IMR-90 (cell line): ENCODE results near the gene ECPAS. TPM values are rescaled to one million over a fixed set of nuclear protein-coding genes. Genes with fewer than 3 reads are reported as not detected.

Experiments used
- ATAC-seq: fragments of 200-7000 bp; cut with Tn5 transposase; 2 replicates; pipeline ENCODE4 v1.9.1; 2020; ENCODE audit warnings: low read depth, mild to moderate bottlenecking, moderate library complexity
- BruUV-seq: library from RNA; stranded (reverse); fragments of 400-500 nt; replicated peaks from 2 replicates; lab custom pipeline; 2021; lab: Mats Ljungman, UMichigan
- CTCF ChIA-PET: fragments of 300-600 bp; formaldehyde crosslinking; extraction: SDS; loops from one replicate; lab custom pipeline; 2021; ENCODE audit warnings: antibody characterized with exemption; lab: Yijun Ruan, JAX
- POLR2A ChIA-PET: fragments of 300-600 bp; sonication (Branson Sonifier 250); formaldehyde crosslinking; loops from one replicate; lab custom pipeline; 2022; ENCODE audit warnings: antibody characterized with exemption; ENCODE audit not compliant: unreplicated experiment; lab: Charles Lee
- DNase-seq: peaks from one replicate; pipeline ENCODE4 v3.0.0; 2013
- H2AFZ ChIP-seq: replicated peaks from 2 replicates; pipeline ENCODE3; 2013; ENCODE audit warnings: low read length, mild to moderate bottlenecking; ENCODE audit not compliant: poor library complexity
- H2AK5ac ChIP-seq: 2 replicates; pipeline ENCODE4 v1.6.1; 2013; ENCODE audit warnings: low read depth, low read length, inconsistent platforms
- H2AK9ac ChIP-seq: replicated peaks from 2 replicates; pipeline ENCODE3; 2013; ENCODE audit warnings: mild to moderate bottlenecking, low read depth, low read length, moderate library complexity; ENCODE audit not compliant: poor library complexity
- H2BK120ac ChIP-seq: 2 replicates; pipeline ENCODE4 v1.6.1; 2013; ENCODE audit warnings: low read depth, low read length, inconsistent platforms
- H2BK15ac ChIP-seq: 3 replicates; pipeline ENCODE4 v1.6.1; 2013; ENCODE audit warnings: low read depth, low read length, inconsistent platforms
- H2BK20ac ChIP-seq: 2 replicates; pipeline ENCODE4 v1.6.1; 2013; ENCODE audit warnings: low read depth, mild to moderate bottlenecking, inconsistent platforms, low read length, moderate library complexity
- H2BK5ac ChIP-seq: 2 replicates; pipeline ENCODE4 v1.6.1; 2013; ENCODE audit warnings: mild to moderate bottlenecking, low read depth, low read length, inconsistent platforms; ENCODE audit not compliant: poor library complexity, severe bottlenecking
- H3K14ac ChIP-seq: replicated peaks from 2 replicates; pipeline ENCODE4 v1.6.1; 2013; ENCODE audit warnings: low read depth, low read length, inconsistent platforms
- H3K18ac ChIP-seq: 2 replicates; pipeline ENCODE4 v1.6.1; 2013; ENCODE audit warnings: low read depth, low read length, control low read depth
- H3K23ac ChIP-seq: 2 replicates; pipeline ENCODE4 v1.6.1; 2013; ENCODE audit warnings: low read depth, low read length, inconsistent platforms
- H3K27ac ChIP-seq: 2 replicates; pipeline ENCODE4 v1.5.1; 2013; ENCODE audit warnings: mild to moderate bottlenecking, control low read depth, low read length; ENCODE audit not compliant: insufficient read depth
- H3K27me3 ChIP-seq: 2 replicates; pipeline ENCODE4 v1.6.1; 2013; ENCODE audit warnings: low read length; ENCODE audit not compliant: control insufficient read depth, insufficient read depth
- H3K36me3 ChIP-seq: 2 replicates; pipeline ENCODE4 v1.6.1; 2013; ENCODE audit warnings: low read length, mixed read lengths; ENCODE audit not compliant: control insufficient read depth, insufficient read depth
- H3K4ac ChIP-seq: 2 replicates; pipeline ENCODE4 v1.6.1; 2013; ENCODE audit warnings: low read depth, low read length, inconsistent platforms
- H3K4me1 ChIP-seq: 2 replicates; pipeline ENCODE4 v1.6.1; 2013; ENCODE audit warnings: low read length, mixed read lengths; ENCODE audit not compliant: control insufficient read depth, insufficient read depth
- H3K4me2 ChIP-seq: 2 replicates; pipeline ENCODE4 v1.6.1; 2013; ENCODE audit warnings: low read depth, mild to moderate bottlenecking, control low read depth, low read length, moderate library complexity
- H3K4me3 ChIP-seq: 2 replicates; pipeline ENCODE4 v1.5.1; 2013; ENCODE audit warnings: low read depth, mild to moderate bottlenecking, control low read depth, low read length, moderate library complexity; ENCODE audit not compliant: insufficient read depth
- H3K56ac ChIP-seq: 2 replicates; pipeline ENCODE4 v1.6.1; 2013; ENCODE audit warnings: low read length, inconsistent platforms; ENCODE audit not compliant: insufficient read depth; ENCODE audit errors: extremely low read depth
- H3K79me1 ChIP-seq, 2 experiments: 2 replicates each; pipeline ENCODE4 v1.6.1; 2013; ENCODE audit warnings: low read length in 2 of 2, inconsistent platforms in 1 of 2, low read depth in 1 of 2
- H3K9ac ChIP-seq: 2 replicates; pipeline ENCODE4 v1.6.1; 2013; ENCODE audit warnings: low read depth, low read length, control low read depth
- H3K9me1 ChIP-seq: 2 replicates; pipeline ENCODE4 v1.6.1; 2013; ENCODE audit warnings: low read length, inconsistent platforms; ENCODE audit not compliant: insufficient read depth
- H3K9me3 ChIP-seq: 2 replicates; pipeline ENCODE4 v1.6.1; 2013; ENCODE audit warnings: low read length; ENCODE audit not compliant: control insufficient read depth, insufficient read depth
- H4K20me1 ChIP-seq: 2 replicates; pipeline ENCODE4 v1.6.1; 2013; ENCODE audit warnings: low read length, inconsistent platforms; ENCODE audit not compliant: insufficient read depth
- H4K5ac ChIP-seq: 2 replicates; pipeline ENCODE4 v1.6.1; 2013; ENCODE audit warnings: mild to moderate bottlenecking, low read depth, low read length, control low read depth
- H4K8ac ChIP-seq, 2 experiments: 2 replicates each; pipeline ENCODE4 v1.6.1; 2013; ENCODE audit warnings: low read depth in 2 of 2, low read length in 2 of 2, control low read depth in 1 of 2, inconsistent platforms in 1 of 2
- H4K91ac ChIP-seq: 2 replicates; pipeline ENCODE4 v1.6.1; 2013; ENCODE audit warnings: low read depth, low read length, inconsistent platforms; ENCODE audit not compliant: insufficient read depth
- CEBPB ChIP-seq: IDR thresholded peaks from 2 replicates; pipeline ENCODE4 v1.6.1; 2012; ENCODE audit warnings: low read depth, low read length, improper control_type of control experiment
- WGBS, 2 experiments: methylation state at CpG; one replicate each; pipeline versions ENCODE4 v1.1.5 to v1.1.7; 2013; ENCODE audit warnings: missing lambda C conversion rate in 2 of 2; ENCODE audit not compliant: insufficient read length in 1 of 2; ENCODE audit errors: extremely low coverage in 2 of 2; 5-methylcytosine and 5-hydroxymethylcytosine counted together
- dilution Hi-C: fragments of 300-500 bp; cut with HindIII; formaldehyde crosslinking; loops from one replicate; pipeline ENCODE4 v1.14.3; 2018; ENCODE audit warnings: low sequenced_read_pairs; ENCODE audit not compliant: unreplicated experiment
- in situ Hi-C: fragments of 300-500 bp; cut with MboI; formaldehyde crosslinking; loops from 3 replicates; pipeline ENCODE4 v1.14.3; 2019; ENCODE audit warnings: low sequenced_read_pairs, inconsistent platforms, mixed read lengths
- intact Hi-C: fragments of 100-400 bp; cut with micrococcal nuclease; formaldehyde crosslinking; loops from 2 replicates; pipeline ENCODE4 v1.10.0; 2022
- polyA plus RNA-seq, 3 experiments: library from polyadenylated mRNA; depleted of rRNA; stranded (reverse); fragments of >200 nt; gene quantifications; 2 replicates each; pipeline ENCODE4 v1.2.3, GENCODE V29; 2012; ENCODE audit warnings: low replicate concordance in 1 of 3
- total RNA-seq: library from RNA; depleted of rRNA; stranded (reverse); fragments of >200 nt; gene quantifications from 2 replicates; pipeline ENCODE4 v1.2.3, GENCODE V29; 2012
- TF ChIP-seq, protein P1 (sequence below): fragments of 150-350 bp; IDR thresholded peaks from 2 replicates; pipeline ENCODE4 v1.6.1; 2017; ENCODE audit warnings: mild to moderate bottlenecking, antibody characterized with exemption, low read length, low read depth

Gene ECPAS
- total and polyA plus RNA-seq, 2 of the 4 experiments (the other 2 are of a cell fraction) = 20.1 to 54.8 TPM

DNA sequence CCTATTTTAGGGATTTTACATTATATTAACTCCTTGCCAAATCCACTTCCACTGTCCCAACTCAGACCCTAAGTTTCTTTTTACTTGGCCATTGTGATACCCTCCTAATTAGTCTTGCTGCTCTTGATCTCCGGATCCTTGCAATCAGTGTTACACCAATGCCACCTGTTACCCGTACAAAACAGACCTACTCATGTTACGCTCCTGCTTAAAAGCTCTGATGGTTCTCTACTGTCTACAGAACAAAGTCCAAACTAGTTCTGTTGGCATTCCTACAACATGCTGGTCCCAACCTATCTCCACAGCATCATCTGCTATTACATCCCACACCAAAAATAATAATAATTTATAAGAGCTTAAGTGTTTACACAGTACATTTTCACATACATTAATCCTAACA, 9.8 kb downstream of the ECPAS start:
- H3K79me1 ChIP-seq = peaks cover 24 to 81% of the 10 kb centered on the region in 2 experiments
- no peak overlapping the region for H2AK9ac ChIP-seq
- peaks cover 10% of the 10 kb centered on the region; the same call in 1 of the 2 replicates for H3K9me1 ChIP-seq
- POLR2A ChIA-PET = no interaction called here
- no peak overlapping the region for H2AK5ac ChIP-seq
- TF ChIP-seq, protein P1, sequence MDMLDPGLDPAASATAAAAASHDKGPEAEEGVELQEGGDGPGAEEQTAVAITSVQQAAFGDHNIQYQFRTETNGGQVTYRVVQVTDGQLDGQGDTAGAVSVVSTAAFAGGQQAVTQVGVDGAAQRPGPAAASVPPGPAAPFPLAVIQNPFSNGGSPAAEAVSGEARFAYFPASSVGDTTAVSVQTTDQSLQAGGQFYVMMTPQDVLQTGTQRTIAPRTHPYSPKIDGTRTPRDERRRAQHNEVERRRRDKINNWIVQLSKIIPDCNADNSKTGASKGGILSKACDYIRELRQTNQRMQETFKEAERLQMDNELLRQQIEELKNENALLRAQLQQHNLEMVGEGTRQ = no peak
- no peak for TF ChIP-seq CEBPB
- H3K36me3 ChIP-seq = no peaks in the 10 kb centered on the region
- H3K9ac ChIP-seq = no peak overlapping the region
- H2BK5ac ChIP-seq = no peak overlapping the region
- no peak overlapping the region for H3K14ac ChIP-seq
- no peak overlapping the region for H3K4me2 ChIP-seq
- dilution Hi-C loops = no loop called here
- H2BK20ac ChIP-seq = no peak overlapping the region
- no peak overlapping the region for H4K5ac ChIP-seq
- BruUV-seq = no TSS peak
- no peak overlapping the region for H3K4me3 ChIP-seq
- 86% methylated on average over 1 of the region's 3 CpGs; no CpG with 5 or more reads in 1 of the 2 experiments for WGBS, 2 experiments
- no peak overlapping the region for H3K18ac ChIP-seq
- H4K91ac ChIP-seq = no peak overlapping the region
- no peak overlapping the region for H3K23ac ChIP-seq
- H3K4me1 ChIP-seq = no peaks in the 10 kb centered on the region
- no peak overlapping the region for H3K4ac ChIP-seq
- no peak for DNase-seq
- ATAC-seq = no peak
- intact Hi-C loops = no loop called here
- H3K27ac ChIP-seq = no peak overlapping the region
- H4K8ac ChIP-seq = no peak overlapping the region
- H2BK120ac ChIP-seq = no peak overlapping the region
- no peak overlapping the region for H3K56ac ChIP-seq
- H3K27me3 ChIP-seq = no peaks in the 10 kb centered on the region
- H4K20me1 ChIP-seq = peaks cover 76% of the 10 kb centered on the region
- in situ Hi-C loops = no loop called here
- CTCF ChIA-PET = no interaction called here
- H2BK15ac ChIP-seq = no peak overlapping the region
- no peaks in the 10 kb centered on the region for H3K9me3 ChIP-seq
- H2AFZ ChIP-seq = no peak overlapping the region
